Measurements from ENCODE around the gene COL1A1. TPM values are rescaled to one million over a fixed set of nuclear protein-coding genes. Genes with fewer than 3 reads are reported as not detected.
A peak's percentile ranks its signal among the peaks of the same experiment; 100 is the strongest.

COL1A1 gene
- total and polyA plus RNA-seq, 2 of the 13 experiments (the other 11 are each of a cell fraction or from before 2014, with no cell fraction given), result 0.05 TPM; not detected in 1

DNA sequence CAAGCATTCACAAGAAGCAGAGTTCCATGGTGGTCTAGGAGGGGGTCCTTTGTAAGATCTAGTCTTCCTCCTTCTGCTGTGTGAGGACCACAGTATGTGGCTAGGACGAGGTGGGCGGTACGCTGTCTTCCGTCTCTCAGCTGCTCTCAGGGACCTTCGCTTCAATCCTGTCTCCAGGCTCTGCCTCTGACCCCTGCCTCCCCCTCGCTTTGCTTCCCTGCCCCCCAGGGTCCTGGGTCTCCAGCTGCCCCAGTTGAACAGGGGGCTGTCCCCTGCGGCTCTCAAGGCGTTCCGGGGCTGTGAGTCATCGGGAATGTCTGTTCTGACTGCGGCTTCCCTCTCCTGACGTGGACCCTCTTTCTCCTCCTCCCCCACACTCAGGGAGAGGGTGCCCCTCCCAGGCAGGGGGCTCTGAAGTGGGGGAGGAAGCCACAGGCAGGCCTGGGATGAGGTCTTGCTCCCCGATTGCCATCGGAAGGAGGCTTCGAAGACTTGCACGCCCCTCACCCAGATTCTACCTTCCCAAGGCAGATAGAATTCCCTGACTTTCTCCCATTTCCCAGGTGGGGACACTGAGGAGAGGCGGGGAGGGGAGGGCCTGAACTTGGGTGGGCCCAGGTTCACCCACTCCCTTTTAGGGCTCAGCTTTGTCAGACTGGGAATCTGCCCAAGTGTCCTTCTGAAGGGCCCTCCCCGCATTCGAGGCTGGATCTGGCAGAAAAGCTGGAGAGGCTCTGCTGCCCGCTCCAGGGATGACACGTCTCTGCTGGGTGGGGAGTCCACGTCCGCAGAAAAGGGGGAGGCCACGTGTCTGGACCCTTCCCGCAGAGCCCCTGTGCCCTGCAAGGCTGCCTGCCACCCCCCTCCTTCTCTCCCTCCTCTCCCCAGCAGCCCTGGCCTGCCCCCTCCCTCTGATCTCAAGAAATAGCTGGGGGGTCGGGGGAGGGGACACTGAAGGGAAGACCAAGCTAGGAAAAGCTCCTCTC, 9.1 kb upstream of the COL1A1 start (continued):
- TF ChIP-seq AGO1 (IDR thresholded peaks at IDR 0.05; ENCODE audit: low read depth, low read length, poor library complexity, severe bottlenecking) (no peak), TAF1 (CRISPR knock-in tag; IDR thresholded peaks at IDR 0.05) (no peak), ZBTB7B (CRISPR knock-in tag; IDR thresholded peaks at IDR 0.05) (0 out of 2 replicates have a peak, but pooled peaks have one; percentile 48), ZNF609 (CRISPR knock-in tag; IDR thresholded peaks at IDR 0.05; ENCODE audit: borderline replicate concordance) (peak; percentile 29; the same call in 1 of the 2 replicates), TEAD3 (CRISPR knock-in tag; optimal IDR thresholded peaks at IDR 0.05; ENCODE audit: borderline replicate concordance) (peak; percentile 64), PHF8 (CRISPR knock-in tag; IDR thresholded peaks at IDR 0.05) (no peak), ATF1 (CRISPR knock-in tag; IDR thresholded peaks at IDR 0.05) (no peak), SKI (IDR thresholded peaks at IDR 0.05; ENCODE audit: partially characterized antibody) (no peak), TBL1XR1 (IDR thresholded peaks at IDR 0.05; ENCODE audit: borderline replicate concordance, low read length, partially characterized antibody) (no peak), RORA (CRISPR knock-in tag; IDR thresholded peaks at IDR 0.05) (no peak), ZNF629 (CRISPR knock-in tag; conservative IDR thresholded peaks at IDR 0.05) (peak; percentile 82), ZKSCAN8 (CRISPR knock-in tag; IDR thresholded peaks at IDR 0.05; ENCODE audit: borderline replicate concordance) (no peak), PITX1 (CRISPR knock-in tag; IDR thresholded peaks at IDR 0.05) (no peak), GATAD1 (CRISPR knock-in tag; IDR thresholded peaks at IDR 0.05) (no peak), FOSL2 (CRISPR knock-in tag; IDR thresholded peaks at IDR 0.05) (peak; percentile 93), ARID5B (CRISPR knock-in tag; IDR thresholded peaks at IDR 0.05) (no peak), KLF13 (CRISPR knock-in tag; IDR thresholded peaks at IDR 0.05) (no peak)
- TF ChIP-seq, protein P1, sequence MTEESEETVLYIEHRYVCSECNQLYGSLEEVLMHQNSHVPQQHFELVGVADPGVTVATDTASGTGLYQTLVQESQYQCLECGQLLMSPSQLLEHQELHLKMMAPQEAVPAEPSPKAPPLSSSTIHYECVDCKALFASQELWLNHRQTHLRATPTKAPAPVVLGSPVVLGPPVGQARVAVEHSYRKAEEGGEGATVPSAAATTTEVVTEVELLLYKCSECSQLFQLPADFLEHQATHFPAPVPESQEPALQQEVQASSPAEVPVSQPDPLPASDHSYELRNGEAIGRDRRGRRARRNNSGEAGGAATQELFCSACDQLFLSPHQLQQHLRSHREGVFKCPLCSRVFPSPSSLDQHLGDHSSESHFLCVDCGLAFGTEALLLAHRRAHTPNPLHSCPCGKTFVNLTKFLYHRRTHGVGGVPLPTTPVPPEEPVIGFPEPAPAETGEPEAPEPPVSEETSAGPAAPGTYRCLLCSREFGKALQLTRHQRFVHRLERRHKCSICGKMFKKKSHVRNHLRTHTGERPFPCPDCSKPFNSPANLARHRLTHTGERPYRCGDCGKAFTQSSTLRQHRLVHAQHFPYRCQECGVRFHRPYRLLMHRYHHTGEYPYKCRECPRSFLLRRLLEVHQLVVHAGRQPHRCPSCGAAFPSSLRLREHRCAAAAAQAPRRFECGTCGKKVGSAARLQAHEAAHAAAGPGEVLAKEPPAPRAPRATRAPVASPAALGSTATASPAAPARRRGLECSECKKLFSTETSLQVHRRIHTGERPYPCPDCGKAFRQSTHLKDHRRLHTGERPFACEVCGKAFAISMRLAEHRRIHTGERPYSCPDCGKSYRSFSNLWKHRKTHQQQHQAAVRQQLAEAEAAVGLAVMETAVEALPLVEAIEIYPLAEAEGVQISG (CRISPR knock-in tag; IDR thresholded peaks at IDR 0.05), result no peak
